Ovary (tissue), 3 donors: ENCODE data around the gene SRGAP3.

Source experiments
- CTCF ChIP-seq, 3 donors: fragments of 450-650 bp in 2 of 3; fragments of 200-600 bp in 1 of 3; IDR thresholded peaks; one replicate each; pipeline versions ENCODE4 v1.5.1 to v1.8.0; 2016 to 2022; ENCODE audit warnings: antibody characterized with exemption in 3 of 3, mild to moderate bottlenecking in 1 of 3
- EP300 ChIP-seq: sonication (generic); formaldehyde crosslinking; IDR thresholded peaks from one replicate; pipeline ENCODE4 v1.6.1; 2017; ENCODE audit warnings: antibody characterized with exemption
- POLR2A ChIP-seq: fragments of 450-650 bp; IDR thresholded peaks from one replicate; pipeline ENCODE4 v1.6.1; 2017; ENCODE audit warnings: antibody characterized with exemption, mild to moderate bottlenecking, moderate library complexity
- donor health status: DM: no; HTN: no; CAD: no.

GRCh38 chr3:9109568-9109914, 139.9 kb downstream of the SRGAP3 start:
- no peak for TF ChIP-seq CTCF (IDR thresholded peaks at IDR 0.05)
- TF ChIP-seq POLR2A, result no peak
- no peak for TF ChIP-seq EP300
